MM.1S (cell line): Measurements from ENCODE around the gene SLC38A10.

Source experiments
- DNase-seq: peaks from one replicate; pipeline ENCODE4 v3.0.0-alpha.2; 2015
- H2AFZ ChIP-seq: fragments of 300-600 bp; sonication (generic); 2 replicates; pipeline ENCODE4 v1.6.0; 2016; ENCODE audit warnings: antibody characterized with exemption, low read length
- H3F3A ChIP-seq: fragments of 300-600 bp; sonication (generic); 2 replicates; pipeline ENCODE4 v1.6.1; 2016; ENCODE audit warnings: mild to moderate bottlenecking, antibody characterized with exemption, low read length, moderate library complexity, mixed read lengths; ENCODE audit not compliant: insufficient read depth
- H3K27ac ChIP-seq: fragments of 300-600 bp; sonication (generic); 2 replicates; pipeline ENCODE4 v1.5.1; 2016; ENCODE audit warnings: mild to moderate bottlenecking, low read length
- H3K27me3 ChIP-seq: fragments of 300-600 bp; sonication (generic); replicated peaks from 2 replicates; pipeline ENCODE4 v1.6.0; 2016; ENCODE audit warnings: low read length; ENCODE audit not compliant: insufficient read depth
- H3K36me3 ChIP-seq: fragments of 300-600 bp; sonication (generic); replicated peaks from 2 replicates; pipeline ENCODE4 v1.6.1; 2016; ENCODE audit warnings: mild to moderate bottlenecking, low read length, mixed read lengths; ENCODE audit not compliant: insufficient read depth
- H3K4me1 ChIP-seq: fragments of 300-600 bp; sonication (generic); 2 replicates; pipeline ENCODE4 v1.6.1; 2016; ENCODE audit warnings: low read length, mixed read lengths
- H3K4me2 ChIP-seq: fragments of 300-600 bp; sonication (generic); 2 replicates; pipeline ENCODE4 v1.6.0; 2016; ENCODE audit warnings: low read depth, low read length
- H3K4me3 ChIP-seq: fragments of 300-600 bp; sonication (generic); 2 replicates; pipeline ENCODE4 v1.5.1; 2016; ENCODE audit warnings: low read length, mixed read lengths
- H3K79me2 ChIP-seq: fragments of 300-600 bp; sonication (generic); 2 replicates; pipeline ENCODE4 v1.6.1; 2016; ENCODE audit warnings: mixed run types, low read length, mixed read lengths
- H3K9ac ChIP-seq: fragments of 300-600 bp; sonication (generic); 2 replicates; pipeline ENCODE4 v1.6.1; 2016; ENCODE audit warnings: low read length, mixed read lengths
- H3K9me2 ChIP-seq: fragments of 300-600 bp; sonication (generic); replicated peaks from 2 replicates; pipeline ENCODE4 v1.6.1; 2016; ENCODE audit warnings: mild to moderate bottlenecking, low read length, mixed read lengths; ENCODE audit not compliant: insufficient read depth
- H3K9me3 ChIP-seq: fragments of 300-600 bp; sonication (generic); replicated peaks from 2 replicates; pipeline ENCODE4 v1.6.1; 2016; ENCODE audit warnings: mild to moderate bottlenecking, low read length, mixed read lengths; ENCODE audit not compliant: insufficient read depth
- H4K20me1 ChIP-seq: fragments of 300-600 bp; sonication (generic); 2 replicates; pipeline ENCODE4 v1.6.1; 2016; ENCODE audit warnings: mild to moderate bottlenecking, low read length, moderate library complexity, mixed read lengths; ENCODE audit not compliant: insufficient read depth
- EZH2 ChIP-seq: fragments of 300-600 bp; sonication (generic); optimal IDR thresholded peaks from 2 replicates; pipeline ENCODE3; 2017; ENCODE audit warnings: low read depth, mild to moderate bottlenecking, antibody characterized with exemption, low read length, mixed read lengths
- EZH2phosphoT487 ChIP-seq: fragments of 300-600 bp; sonication (generic); IDR thresholded peaks from 2 replicates; pipeline ENCODE4 v1.6.1; 2018; ENCODE audit warnings: antibody characterized with exemption, low read length
- TF ChIP-seq, protein P1 (sequence below): fragments of 300-600 bp; sonication (generic); IDR thresholded peaks from 2 replicates; pipeline ENCODE4 v1.5.1; 2016; ENCODE audit warnings: antibody characterized with exemption, low read length, mixed read lengths

The SLC38A10 gene

DNA sequence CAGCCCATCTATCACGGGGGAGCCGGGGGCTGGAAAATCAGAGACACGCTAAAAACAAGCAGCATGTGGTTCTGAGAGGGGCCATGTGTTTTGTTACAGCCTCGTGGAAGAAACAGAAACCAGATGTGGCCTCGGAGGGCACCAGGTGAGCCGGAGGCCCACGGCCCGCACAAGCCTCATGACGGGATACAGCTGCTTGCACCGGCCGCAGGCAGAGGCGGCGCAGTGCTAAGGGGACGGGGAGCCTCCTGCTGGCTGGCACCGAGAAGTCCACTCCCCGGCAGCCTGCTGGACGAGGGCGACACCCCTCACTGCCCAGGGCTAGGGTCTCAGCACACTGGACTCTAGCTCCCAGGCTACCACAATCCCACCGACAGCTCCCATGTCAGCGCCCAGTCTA lies 36.8 kb downstream of the SLC38A10 start:
- Histone ChIP-seq H3K4me3 (no peak overlapping the region), H3K27ac (no peak overlapping the region), H3K9me3 (no peaks in the 10 kb centered on the region), H2AFZ (no peak overlapping the region), H4K20me1 (no peaks in the 10 kb centered on the region), H3K9ac (no peak overlapping the region), H3K27me3 (no peaks in the 10 kb centered on the region), H3K9me2 (no peaks in the 10 kb centered on the region), H3K36me3 (0 out of 2 replicates have a peak, but pooled peaks cover 3% of the 10 kb centered on the region), H3K4me2 (no peak overlapping the region), H3F3A (no peaks in the 10 kb centered on the region), H3K4me1 (no peaks in the 10 kb centered on the region), H3K79me2 (no peaks in the 10 kb centered on the region)
- TF ChIP-seq, protein P1, sequence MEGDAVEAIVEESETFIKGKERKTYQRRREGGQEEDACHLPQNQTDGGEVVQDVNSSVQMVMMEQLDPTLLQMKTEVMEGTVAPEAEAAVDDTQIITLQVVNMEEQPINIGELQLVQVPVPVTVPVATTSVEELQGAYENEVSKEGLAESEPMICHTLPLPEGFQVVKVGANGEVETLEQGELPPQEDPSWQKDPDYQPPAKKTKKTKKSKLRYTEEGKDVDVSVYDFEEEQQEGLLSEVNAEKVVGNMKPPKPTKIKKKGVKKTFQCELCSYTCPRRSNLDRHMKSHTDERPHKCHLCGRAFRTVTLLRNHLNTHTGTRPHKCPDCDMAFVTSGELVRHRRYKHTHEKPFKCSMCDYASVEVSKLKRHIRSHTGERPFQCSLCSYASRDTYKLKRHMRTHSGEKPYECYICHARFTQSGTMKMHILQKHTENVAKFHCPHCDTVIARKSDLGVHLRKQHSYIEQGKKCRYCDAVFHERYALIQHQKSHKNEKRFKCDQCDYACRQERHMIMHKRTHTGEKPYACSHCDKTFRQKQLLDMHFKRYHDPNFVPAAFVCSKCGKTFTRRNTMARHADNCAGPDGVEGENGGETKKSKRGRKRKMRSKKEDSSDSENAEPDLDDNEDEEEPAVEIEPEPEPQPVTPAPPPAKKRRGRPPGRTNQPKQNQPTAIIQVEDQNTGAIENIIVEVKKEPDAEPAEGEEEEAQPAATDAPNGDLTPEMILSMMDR: no peak
- TF ChIP-seq EZH2phosphoT487 (no peak), EZH2 (no peak)
- DNase-seq: no peak

DNA sequence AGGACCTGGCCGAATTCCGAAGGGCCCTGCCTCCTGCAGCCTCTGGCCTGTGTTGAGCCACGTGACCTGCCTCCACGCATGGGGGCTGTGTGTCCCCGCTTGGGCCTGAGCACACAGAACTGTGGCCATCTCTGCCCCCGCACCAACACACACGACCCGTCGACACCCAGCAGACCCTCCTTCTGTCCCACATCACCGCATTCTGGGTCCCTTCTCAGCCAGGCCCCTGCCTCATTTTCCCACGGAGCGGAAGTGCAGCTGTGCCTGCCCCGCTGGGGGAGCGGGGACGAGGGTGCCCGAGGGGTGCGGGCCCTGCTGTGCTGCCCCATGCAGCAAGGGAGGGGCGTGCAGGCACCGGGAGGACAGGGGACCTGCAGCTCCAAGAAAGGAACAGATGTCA lies 37.6 kb downstream of the SLC38A10 start:
- Histone ChIP-seq H4K20me1 (no peaks in the 10 kb centered on the region), H3F3A (no peaks in the 10 kb centered on the region), H3K79me2 (no peaks in the 10 kb centered on the region), H3K27me3 (no peaks in the 10 kb centered on the region), H3K4me3 (no peak overlapping the region), H2AFZ (no peak overlapping the region), H3K4me1 (no peaks in the 10 kb centered on the region), H3K9me2 (no peaks in the 10 kb centered on the region), H3K9me3 (no peaks in the 10 kb centered on the region), H3K27ac (no peak overlapping the region), H3K36me3 (0 out of 2 replicates have a peak, but pooled peaks cover 3% of the 10 kb centered on the region), H3K9ac (no peak overlapping the region), H3K4me2 (no peak overlapping the region)
- no peak for DNase-seq
- no peak for TF ChIP-seq EZH2phosphoT487
- TF ChIP-seq, protein P1: no peak
- no peak for TF ChIP-seq EZH2

DNA sequence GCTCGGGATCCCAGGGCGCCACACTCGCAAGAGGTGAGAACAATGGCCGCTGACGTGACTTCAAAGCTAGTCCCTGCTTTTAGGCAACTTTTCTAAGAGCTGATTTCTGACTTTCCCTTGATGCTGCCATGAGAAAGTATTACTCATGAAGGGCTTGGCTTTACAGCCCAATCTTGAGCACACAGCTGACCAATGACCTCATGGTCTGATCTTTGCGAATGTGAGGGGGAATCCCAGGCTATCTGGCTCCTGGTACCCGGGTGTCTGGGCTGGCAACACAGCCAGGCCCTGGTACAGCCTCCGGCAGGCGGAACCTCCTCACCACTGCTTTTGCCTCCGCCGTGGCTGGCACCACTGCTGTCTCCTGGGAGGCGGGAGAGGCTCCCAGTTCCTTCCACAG lies 38.5 kb downstream of the SLC38A10 start:
- no peaks in the 10 kb centered on the region for H3K79me2 ChIP-seq
- H3K9ac ChIP-seq: no peak overlapping the region
- H3F3A ChIP-seq: no peaks in the 10 kb centered on the region
- no peak overlapping the region for H3K27ac ChIP-seq
- no peak overlapping the region for H3K4me2 ChIP-seq
- no peaks in the 10 kb centered on the region for H4K20me1 ChIP-seq
- H3K4me3 ChIP-seq: no peak overlapping the region
- H2AFZ ChIP-seq: no peak overlapping the region
- no peak for DNase-seq
- H3K4me1 ChIP-seq: no peaks in the 10 kb centered on the region
- no peaks in the 10 kb centered on the region for H3K9me3 ChIP-seq
- H3K27me3 ChIP-seq: no peaks in the 10 kb centered on the region
- H3K9me2 ChIP-seq: no peaks in the 10 kb centered on the region
- TF ChIP-seq, protein P1: no peak
- TF ChIP-seq EZH2phosphoT487 (no peak), EZH2 (no peak)
- 0 out of 2 replicates have a peak, but pooled peaks cover 3% of the 10 kb centered on the region for H3K36me3 ChIP-seq
